Smooth muscle cell of the brain vasculature (primary cell): ENCODE data around the gene MRPS16.
"Not testable (repeated sequence)": the region's sequence is repeated elsewhere in the genome, so short reads cannot be mapped to it uniquely, and the experiment has no call there.

Experiments
- DNase-seq: peaks from one replicate; pipeline ENCODE4 v3.0.0-alpha.2; 2012; ENCODE audit warnings: low read depth, low spot score

MRPS16 gene

DNA sequence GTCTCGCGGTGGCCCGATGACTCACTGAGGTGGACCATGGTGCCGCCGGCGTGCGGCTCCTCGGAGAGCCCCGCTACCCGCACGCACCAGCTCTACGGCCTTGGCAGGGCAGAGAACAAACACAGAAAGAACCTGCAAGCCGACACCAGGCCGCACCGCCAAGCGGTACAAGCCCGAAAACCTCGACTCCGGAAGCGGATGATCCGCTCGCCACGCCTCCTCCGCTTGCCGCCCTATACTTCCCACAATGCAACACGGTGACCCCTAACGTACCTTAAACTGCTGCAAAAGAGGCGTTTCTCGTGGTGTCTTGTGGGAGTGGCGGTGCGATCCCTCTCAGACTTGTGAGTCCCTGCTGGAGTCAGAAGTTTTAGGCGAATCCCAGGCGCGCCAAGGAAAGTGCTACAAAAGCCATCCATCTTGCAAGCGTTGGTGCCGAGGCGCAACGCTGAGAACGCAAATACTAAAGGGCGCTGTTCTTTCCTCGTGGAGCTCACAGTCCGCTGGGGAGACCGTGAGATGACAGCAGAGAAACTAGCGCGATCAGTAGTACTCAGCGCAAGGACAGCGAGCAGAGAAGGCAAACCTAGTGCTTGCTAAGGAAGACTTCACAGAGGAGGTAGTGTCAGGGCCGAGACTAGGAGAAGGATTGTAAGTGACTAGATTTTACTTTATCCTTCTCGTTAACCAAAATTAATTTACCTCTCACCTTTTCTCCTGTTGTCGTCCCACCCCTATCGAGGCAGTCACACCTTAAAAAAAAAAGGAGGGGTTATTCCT is at the start of gene MRPS16:
Gene MRPS16, minus strand, starts transcription at position 200 of the 780 bp plus-strand sequence. Its CDS starts 162 bp downstream, at position 38.
- peak; percentile 90 for DNase-seq

DNA sequence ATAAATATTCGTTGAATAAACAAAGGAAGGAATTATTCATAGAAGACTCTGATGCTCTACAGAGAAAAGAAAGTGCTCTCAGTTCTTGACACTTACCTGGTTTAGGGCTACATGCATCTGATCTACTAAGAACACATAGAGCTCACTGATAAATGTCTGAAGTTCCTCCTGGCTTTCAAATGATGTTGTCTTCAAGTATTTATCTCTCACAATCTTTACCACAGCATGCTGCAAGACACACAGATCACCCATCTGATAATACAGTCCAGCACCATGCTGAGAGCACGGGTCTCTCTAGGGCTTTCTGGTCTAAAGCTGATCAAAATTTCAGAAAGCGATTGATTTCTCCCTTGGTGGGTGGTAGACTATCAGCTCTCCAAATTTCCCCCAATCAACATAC is 44.5 kb upstream of the MRPS16 start:
- no peak for DNase-seq

DNA sequence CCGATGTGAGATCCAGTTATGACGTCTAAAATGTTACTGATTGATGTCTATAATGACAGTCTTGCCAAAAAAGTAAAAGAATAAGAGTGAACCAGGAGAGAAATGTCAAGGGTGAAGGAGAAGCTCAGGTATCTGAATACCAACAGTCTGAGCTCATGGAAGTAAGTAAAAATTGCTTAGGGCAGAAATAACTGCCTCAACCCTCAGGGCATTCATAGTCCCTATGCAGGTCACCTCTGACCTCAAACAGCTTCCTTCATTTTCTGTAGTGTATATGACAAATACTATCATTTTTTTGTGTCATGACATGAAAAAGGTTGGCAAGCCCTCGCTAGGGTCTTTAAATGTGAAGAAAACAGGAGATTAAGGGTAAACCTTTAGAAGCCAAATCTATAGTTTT is 41.0 kb upstream of the MRPS16 start:
- DNase-seq, result no peak

DNA sequence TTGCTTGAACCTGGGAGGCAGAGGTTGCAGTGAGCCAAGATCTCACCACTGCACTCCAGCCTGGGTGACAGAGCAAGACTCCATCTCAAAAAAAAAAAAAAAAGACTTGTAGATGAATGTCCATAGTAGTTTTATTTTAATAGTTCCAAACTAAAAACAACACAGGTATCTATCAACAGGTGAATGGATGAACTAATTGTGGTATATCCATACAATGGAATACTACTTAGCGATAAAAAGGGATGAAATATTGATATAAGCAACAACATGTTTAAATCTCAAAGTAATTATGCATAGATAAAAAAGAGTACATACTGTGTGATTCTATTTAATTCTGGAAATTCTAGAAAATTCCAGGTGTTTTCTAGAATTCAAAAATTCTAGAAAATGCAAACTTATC is 37.5 kb upstream of the MRPS16 start:
- DNase-seq, result no peak

DNA sequence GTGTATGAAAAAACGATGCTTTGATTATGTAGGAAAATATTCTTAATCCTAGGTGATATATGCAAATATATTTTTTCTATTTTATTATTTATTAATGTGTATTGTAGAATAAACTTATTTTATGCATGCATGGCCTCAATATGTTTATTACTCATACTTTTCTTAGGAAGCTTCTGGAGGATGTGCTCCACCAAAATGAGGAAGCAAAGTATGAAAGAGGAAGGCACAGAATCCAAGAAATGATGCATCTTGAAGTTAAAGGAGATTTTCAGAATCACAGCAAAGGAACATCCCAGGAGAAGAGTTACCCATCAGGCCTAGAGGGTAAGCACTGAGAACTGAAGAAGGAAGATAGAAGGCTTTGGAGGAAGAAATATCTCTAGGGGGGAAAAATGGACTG is 35.0 kb upstream of the MRPS16 start:
- no peak for DNase-seq

DNA sequence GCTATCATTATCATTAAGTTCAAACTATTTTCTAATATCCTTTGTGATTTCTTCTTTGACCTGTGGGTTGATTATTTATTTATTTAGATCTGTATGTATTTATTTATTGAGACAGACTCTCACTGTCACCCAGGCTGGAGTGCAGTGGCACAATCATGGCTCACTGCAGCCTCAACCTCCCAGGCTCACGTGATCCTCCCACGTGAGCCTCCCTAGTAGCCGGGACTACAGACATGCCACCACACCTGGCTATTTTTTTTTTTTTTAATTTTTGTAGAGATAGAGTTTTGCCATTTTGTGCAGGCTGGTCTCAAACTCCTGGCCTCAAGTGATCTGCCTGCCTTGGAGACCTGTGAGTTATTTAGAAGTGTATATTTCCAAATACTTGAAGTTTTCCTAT is 28.7 kb upstream of the MRPS16 start:
- no peak for DNase-seq

DNA sequence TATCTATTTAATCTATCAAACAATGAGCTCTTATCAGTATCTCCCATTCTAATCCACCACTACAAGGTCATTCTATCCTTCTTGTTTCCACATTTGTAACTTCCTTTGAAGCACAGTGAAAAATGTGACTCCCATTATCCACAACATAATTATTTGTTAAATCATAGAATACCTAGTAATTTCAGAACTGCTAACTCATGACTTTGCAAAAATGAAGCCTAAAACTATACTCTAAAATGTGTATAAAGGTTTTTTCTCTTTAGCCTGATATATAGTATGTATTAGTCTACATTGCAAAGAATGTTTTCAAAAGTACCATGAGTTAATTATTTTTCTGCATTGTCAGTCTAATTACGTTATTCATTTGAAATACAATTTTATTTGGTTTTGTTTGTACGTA is 12.0 kb upstream of the MRPS16 start:
- no peak for DNase-seq

DNA sequence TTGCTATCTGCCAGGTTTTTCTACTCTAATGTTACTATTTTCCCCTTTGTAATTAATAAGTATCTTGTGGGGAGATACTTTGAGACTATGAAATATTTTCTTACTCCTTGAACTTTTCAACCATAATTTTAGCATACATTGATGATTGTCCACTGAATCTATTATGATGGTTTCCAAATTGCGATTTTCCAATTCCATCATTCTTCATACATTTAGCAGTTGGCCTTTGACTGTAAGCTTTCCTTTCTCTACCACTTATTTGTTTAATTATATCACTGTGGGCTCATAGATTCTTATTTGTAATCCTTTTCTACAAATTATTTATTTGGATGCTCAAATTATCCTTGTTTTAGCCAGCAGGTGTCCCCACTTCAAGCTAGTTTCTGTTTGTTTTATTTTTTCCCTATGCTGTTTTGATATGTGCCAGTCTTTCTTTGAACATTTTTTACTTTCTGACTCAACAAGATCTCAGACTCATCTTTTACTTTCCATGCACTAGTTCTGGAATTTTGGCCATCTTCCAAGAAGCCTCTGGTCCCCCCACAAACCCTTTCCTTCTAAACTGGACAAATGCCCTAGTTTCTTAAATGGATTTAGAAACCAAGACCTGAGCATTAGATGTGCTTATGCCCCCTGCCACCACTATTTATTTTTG is 11.4 kb upstream of the MRPS16 start:
- DNase-seq, result no peak

DNA sequence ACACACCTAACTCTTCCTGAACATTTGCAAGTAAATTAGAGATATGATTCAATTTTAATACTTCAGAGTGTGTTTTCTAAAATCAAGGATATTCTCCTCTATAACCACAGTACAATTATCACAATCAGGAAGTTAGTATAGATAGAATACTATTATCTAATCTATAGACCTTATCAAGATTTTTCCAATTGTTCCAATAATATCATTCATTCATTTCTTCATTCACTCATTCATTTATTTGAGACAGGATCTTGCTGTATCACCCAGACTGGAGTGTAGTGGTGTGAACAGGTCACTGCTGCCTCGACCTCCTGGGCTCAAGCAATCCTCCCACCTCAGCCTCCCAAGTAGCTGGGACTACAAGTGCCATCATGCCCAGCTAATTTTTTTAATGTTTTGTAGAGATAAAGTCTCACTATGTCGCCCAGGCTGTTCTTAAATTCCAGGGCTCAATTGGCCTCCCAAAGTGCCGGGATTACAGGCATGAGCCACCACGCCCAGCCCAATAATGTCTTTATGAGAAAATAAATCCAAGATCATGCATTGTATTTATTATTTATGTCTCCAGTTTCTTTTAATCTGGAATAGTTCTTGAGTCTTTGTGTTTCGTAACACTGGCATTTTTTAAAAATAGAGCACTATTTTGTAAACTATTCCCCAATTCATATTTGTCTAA is 10.6 kb upstream of the MRPS16 start:
- DNase-seq, result no peak

DNA sequence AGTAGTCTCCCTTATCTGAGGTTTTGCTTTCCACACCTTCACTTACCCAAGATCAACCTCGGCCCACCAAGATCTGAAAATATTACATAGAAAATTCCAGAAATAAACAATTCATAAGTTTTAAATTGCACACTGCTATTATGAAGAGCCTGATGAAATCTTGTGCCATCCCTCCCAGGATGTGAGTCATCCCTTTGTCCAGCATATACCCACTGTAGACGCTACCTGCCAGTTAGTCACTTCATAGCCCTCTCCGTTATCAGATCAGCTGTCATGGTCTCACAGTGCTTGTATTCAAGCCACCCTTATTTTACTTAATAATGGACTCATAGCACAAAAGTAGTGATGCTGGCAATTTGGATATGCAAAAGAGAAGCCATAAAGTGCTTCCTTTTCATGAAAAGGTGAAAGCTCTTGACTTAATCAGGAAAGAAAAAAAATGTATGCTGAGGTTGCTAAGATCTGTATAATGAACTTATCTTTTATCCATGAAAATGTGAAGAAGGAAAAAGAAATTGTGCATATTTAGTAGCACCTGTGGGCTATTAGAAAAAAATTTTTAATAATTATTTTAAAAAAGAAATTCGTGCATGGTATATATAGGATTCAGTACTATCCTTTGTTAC is 9.8 kb upstream of the MRPS16 start:
- no peak for DNase-seq

DNA sequence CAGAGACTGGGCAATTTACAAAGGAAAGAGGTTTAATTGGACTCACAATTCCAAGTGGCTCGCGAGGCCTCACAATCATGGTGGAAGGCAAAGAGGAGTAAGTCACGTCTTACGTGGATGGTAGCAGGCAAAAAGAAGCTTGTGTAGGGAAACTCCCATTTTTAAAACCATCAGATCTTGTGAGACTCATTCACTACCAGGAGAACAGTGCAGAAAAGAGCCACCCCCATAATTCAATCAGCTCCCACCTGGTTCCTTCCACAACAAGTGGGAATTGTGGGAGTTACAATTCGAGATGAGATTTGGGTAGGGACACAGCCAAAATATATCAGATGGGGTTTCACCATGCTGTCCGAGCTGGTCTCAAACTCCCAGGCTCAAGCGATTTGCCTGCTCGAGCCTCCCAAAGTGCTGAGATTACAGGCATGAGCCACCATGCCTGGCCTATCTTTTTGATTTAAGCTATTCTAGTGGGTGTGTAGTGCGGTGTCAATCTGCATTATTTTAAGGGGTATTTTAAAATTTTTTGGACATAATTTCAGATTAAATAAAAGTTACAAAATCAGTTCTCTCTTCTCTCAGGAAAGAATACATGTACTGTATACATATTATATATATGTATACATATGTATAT is 9.0 kb upstream of the MRPS16 start:
- no peak for DNase-seq

DNA sequence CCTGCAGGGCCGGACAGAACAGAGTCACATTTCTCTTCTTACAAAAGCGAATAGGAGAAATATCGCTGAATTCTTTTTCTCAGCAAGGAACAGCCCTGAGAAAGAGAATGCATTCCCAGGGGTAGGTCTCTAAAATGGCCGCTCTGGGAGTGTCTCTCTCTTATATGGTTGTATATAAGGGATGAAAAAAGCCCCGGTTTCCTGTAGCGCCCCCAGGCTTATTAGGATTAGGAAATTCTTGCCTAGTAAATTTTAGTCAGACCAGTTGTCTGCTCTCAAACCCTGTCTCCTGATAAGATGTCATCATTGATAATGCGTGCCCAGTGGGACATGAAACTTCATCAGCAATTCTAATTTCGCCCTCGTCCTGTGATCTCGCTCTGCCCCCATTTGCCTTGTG is 6.2 kb upstream of the MRPS16 start:
- not testable (repeated sequence) for DNase-seq

DNA sequence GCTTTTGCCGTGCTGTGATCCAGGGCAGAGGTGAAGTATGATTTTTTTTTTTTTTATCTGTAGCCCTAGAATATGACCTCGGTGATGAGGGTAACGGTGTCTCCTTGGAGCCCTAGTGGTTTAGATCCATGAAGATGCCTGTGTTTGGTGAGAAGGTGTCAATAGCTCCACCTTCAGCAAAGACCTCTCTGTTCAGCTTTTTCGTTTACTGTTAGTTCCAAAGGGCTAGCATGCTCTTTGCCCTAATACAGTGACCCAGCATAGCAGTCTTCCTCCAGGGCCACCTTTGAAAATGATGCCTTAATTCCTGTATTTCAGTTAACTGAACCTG is 746 bp upstream of the MRPS16 start:
- DNase-seq, result no peak

DNA sequence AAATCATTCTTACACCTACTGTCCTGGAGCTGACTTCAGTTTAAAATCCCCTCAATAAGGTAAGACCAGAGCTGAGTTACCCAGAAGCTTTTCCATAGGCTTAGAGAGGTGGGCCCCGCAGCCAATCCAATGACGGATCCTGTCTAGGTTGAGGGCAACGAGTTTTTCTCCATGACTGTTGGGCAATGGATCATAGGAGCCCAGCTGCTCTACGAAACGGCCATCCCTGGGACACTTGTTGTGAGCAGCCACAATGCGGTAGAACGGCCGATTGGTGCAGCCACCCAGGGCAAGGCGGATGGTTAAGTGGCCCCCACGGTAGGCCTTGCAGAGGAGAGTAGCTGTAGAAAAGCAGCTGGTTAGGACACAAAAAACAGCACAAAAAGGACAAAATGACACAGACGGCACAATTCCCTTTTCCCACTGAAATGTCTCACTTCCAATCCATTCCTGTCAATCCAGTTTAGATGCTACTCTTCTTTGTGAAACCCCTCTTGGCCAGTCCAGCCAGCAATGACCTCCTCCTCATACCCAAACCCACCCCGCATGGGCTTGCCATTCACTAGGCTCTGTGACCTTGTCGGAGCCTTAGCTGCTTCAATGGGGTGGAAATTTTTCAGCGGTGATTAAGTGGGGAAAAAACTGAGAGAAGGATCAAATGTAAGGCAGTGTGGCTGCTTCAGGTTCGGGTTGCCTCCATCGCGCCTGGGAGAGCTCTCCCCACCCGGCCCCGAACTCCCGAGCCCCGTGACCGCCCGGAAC is 580 bp downstream of the MRPS16 start:
- DNase-seq, result no peak

DNA sequence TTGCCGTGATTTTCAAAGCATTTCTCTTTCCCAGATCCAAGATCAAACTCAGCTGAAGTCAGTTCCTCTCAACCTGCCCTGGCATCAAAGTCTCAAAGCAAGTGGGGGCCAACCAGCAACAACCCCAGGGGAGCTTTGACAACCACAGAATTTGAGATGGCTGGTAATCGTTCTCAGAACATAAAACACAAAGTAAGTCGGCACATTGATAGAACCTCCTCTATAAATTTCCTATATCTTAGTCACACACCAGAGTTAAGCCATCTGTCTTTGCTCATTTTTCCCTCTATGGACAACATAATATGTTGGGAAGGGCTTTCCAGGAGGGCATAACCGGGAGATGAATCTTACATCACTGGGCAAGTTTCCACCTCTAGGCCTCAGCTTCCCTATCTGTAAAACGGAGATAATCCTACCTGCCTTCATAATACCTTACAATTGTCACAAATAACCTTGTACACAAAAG is 4.2 kb downstream of the MRPS16 start:
- no peak for DNase-seq

DNA sequence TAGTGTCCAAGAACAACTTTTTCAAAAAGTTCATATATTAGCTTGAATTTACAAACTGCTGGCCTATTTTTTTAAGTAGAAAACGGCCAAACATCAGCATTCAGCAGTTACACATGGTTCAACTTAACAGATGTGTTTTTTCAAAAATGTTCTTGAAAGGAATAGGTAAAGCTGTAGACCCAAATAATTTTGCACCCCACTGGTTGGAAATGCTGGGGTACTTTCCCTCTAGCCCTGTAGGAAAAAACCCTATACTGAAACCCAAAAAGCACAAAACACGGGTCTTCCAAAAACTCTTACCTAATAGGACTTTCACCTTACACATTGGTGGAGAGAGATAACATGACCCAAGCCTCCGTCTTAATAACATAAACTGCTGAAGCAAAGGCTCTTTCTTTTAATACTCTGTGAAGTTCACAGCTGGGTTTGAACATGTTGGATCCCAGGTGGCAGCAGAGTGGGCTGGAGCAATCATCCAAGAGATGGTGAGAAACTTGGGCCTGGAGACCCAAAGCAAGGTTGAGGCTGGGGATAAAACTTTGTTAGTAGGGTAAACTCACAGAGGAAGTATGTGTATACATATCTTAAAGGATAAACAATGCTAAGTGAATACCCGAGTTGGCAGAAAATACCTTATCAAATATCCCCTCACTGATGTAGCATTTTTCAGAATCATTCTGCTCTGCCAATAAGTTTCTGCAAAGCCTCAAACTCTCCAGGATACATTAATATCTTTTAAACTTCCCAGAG is 4.8 kb downstream of the MRPS16 start:
- no peak for DNase-seq

DNA sequence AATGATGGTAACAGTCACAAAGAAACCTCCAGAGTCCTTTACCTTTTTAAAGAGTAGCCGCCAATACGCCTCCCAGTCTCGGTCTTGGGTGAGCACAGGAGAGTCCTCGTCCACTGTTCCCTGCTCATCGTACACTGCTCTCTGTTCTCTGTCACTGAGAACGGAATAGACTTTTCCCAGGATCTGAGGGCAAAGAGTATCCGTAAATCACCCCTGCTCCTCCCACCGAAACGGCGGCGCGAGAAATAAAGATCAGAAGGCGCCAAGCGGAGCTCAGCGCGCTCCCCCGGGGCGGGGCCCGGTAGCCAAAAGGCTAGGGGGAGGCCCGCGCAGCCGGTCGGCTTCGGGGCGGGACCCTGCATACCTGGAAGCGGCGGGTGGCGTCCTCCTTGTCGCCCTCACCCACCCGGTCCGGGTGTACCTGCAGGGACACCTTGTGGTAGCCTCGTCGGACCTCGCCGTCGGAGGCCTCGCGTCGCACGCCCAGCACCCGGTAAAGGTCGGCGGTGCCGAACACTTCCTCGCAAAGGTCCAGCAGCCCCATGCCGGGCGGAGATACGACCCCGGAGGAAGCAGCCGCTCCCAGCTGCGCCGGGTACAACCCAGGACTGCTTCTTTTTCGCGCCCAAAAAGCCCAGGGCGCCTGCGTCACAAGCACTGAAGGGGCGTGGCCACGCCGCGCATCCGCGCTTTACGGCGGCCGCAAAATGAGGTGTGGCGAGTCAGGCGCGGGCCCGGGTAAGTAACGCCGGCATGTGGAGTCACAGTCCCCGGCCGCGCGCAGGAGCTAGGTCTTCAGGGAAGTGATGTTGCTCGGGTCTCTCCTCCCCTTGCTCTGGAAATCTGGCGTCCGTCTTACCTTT is 5.6 kb downstream of the MRPS16 start, which contains the start of gene DNAJC9:
Gene DNAJC9, minus strand, starts transcription at position 610 of the 863 bp plus-strand sequence. Its CDS starts 66 bp downstream, at position 544.
- peak; percentile 90 for DNase-seq

DNA sequence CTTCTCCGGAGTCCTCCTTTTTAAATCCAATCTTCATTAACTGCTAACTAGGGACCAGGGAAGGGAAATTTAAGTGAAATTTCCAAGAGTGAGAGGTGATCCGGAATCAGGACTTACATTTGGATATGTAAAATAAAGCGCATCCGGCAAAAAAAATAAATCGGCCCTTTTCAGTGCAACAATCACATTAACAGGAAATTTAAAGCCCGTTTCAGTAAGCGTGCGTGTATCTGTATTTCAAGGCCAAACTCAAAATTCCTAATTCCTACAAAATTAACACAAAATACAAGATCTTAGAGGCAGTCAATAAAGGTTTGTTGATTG is 6.2 kb downstream of the MRPS16 start:
- DNase-seq, result no peak

DNA sequence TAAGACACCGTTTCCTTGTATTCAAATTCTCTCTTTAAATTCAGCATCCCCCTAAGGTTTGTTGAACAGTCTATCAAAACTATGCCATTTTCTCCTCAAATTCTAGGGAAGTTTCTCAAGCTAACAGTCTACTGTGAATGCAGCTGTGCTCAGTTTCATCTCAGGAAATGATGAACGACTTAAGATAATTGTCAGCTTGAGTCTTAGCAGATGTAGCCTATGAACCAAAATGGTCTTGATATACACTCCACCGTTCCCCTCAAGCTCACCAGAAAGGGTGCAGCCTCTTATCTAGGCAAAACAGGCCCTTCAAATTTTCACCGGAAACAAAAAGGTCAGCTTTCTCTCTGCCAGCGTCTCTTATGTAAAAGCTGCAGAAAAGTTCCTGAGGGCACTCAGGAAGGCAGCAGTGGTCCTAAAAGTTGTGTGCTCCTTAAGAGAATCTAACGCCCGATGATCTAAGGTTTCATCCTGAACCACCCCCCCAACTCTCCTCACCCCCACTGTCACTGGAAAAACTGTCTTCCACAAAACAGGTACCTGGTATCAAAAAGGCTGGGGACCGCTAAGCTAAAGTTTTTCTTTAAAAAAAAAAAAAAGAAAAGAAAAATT is 7.5 kb downstream of the MRPS16 start:
- DNase-seq, result no peak
